ENCODE results near the gene ESR1.

The ESR1 gene

GRCh38 chr6:152154559-152155356 lies 347.3 kb downstream of the ESR1 start:
- 100% methylated on average over 1 of the region's 17 CpGs for WGBS (ENCODE audit: extremely low coverage, insufficient coverage, low lambda C conversion rate)
- Histone ChIP-seq H3K27me3 (ENCODE audit: insufficient read depth, low read length, poor library complexity) (no peaks in the 10 kb centered on the region), H3K36me3 (ENCODE audit: control insufficient read depth, insufficient read depth, low read length) (no peaks in the 10 kb centered on the region), H3K4ac (ENCODE audit: low read depth, low read length) (no peak overlapping the region), H4K8ac (ENCODE audit: low read depth, low read length) (no peak overlapping the region), H3K4me3 (ENCODE audit: low read length) (no peak overlapping the region), H2BK5ac (ENCODE audit: low read length) (no peak overlapping the region), H3K79me2 (ENCODE audit: control insufficient read depth, insufficient read depth, low read length) (no peaks in the 10 kb centered on the region), H3K4me2 (ENCODE audit: low read length) (no peak overlapping the region), H3K4me1 (ENCODE audit: control insufficient read depth, low read depth, low read length) (no peaks in the 10 kb centered on the region), H2BK15ac (replicated peaks; ENCODE audit: low read depth) (no peak overlapping the region), H3K18ac (ENCODE audit: low read length) (no peak overlapping the region), H2AK5ac (ENCODE audit: low read length) (no peak overlapping the region), H4K5ac (ENCODE audit: low read length) (no peak overlapping the region), H3K56ac (ENCODE audit: low read length) (no peak overlapping the region), H3K9ac (ENCODE audit: low read length) (no peak overlapping the region), H3K79me1 (ENCODE audit: low read length) (no peaks in the 10 kb centered on the region), H3K27ac (ENCODE audit: low read depth, low read length) (no peak overlapping the region), H2BK120ac (ENCODE audit: low read depth, low read length) (no peak overlapping the region), H3K23ac (ENCODE audit: low read length) (no peak overlapping the region)
- DNase-seq, result no peak

- Histone ChIP-seq H2BK15ac (replicated peaks; ENCODE audit: low read depth) (no peak overlapping the region), H3K27me3 (ENCODE audit: insufficient read depth, low read length, poor library complexity) (no peaks in the 10 kb centered on the region), H3K4me3 (ENCODE audit: low read length) (no peak overlapping the region), H3K18ac (ENCODE audit: low read length) (no peak overlapping the region), H4K5ac (ENCODE audit: low read length) (no peak overlapping the region), H3K79me1 (ENCODE audit: low read length) (no peaks in the 10 kb centered on the region), H3K4ac (ENCODE audit: low read depth, low read length) (no peak overlapping the region), H3K56ac (ENCODE audit: low read length) (no peak overlapping the region), H3K9ac (ENCODE audit: low read length) (no peak overlapping the region), H3K23ac (ENCODE audit: low read length) (no peak overlapping the region), H3K36me3 (ENCODE audit: control insufficient read depth, insufficient read depth, low read length) (no peaks in the 10 kb centered on the region), H3K27ac (ENCODE audit: low read depth, low read length) (no peak overlapping the region), H3K79me2 (ENCODE audit: control insufficient read depth, insufficient read depth, low read length) (no peaks in the 10 kb centered on the region), H2AK5ac (ENCODE audit: low read length) (no peak overlapping the region), H3K4me2 (ENCODE audit: low read length) (no peak overlapping the region), H2BK5ac (ENCODE audit: low read length) (no peak overlapping the region), H2BK120ac (ENCODE audit: low read depth, low read length) (no peak overlapping the region), H3K4me1 (ENCODE audit: control insufficient read depth, low read depth, low read length) (no peaks in the 10 kb centered on the region), H4K8ac (ENCODE audit: low read depth, low read length) (no peak overlapping the region)
- no CpG with 5 or more reads among the region's 8 CpGs for WGBS (ENCODE audit: extremely low coverage, insufficient coverage, low lambda C conversion rate)
- DNase-seq, result no peak
Observed at GRCh38 chr6:152155792-152156191, 348.3 kb downstream of the ESR1 start.

- no CpG with 5 or more reads among the region's 3 CpGs for WGBS (ENCODE audit: extremely low coverage, insufficient coverage, low lambda C conversion rate)
- H2BK5ac ChIP-seq (ENCODE audit: low read length), result no peak overlapping the region
- H3K4ac ChIP-seq (ENCODE audit: low read depth, low read length), result no peak overlapping the region
- H3K4me3 ChIP-seq (ENCODE audit: low read length), result no peak overlapping the region
- H2BK15ac ChIP-seq (replicated peaks; ENCODE audit: low read depth), result no peak overlapping the region
- no peak overlapping the region for H4K8ac ChIP-seq (ENCODE audit: low read depth, low read length)
- no peak for DNase-seq
- H3K27me3 ChIP-seq (ENCODE audit: insufficient read depth, low read length, poor library complexity), result no peaks in the 10 kb centered on the region
- H3K23ac ChIP-seq (ENCODE audit: low read length), result no peak overlapping the region
- H3K4me2 ChIP-seq (ENCODE audit: low read length), result no peak overlapping the region
- no peak overlapping the region for H2BK120ac ChIP-seq (ENCODE audit: low read depth, low read length)
- no peak overlapping the region for H3K18ac ChIP-seq (ENCODE audit: low read length)
- no peak overlapping the region for H2AK5ac ChIP-seq (ENCODE audit: low read length)
- H3K56ac ChIP-seq (ENCODE audit: low read length), result no peak overlapping the region
- no peaks in the 10 kb centered on the region for H3K4me1 ChIP-seq (ENCODE audit: control insufficient read depth, low read depth, low read length)
- H4K5ac ChIP-seq (ENCODE audit: low read length), result no peak overlapping the region
- no peaks in the 10 kb centered on the region for H3K79me2 ChIP-seq (ENCODE audit: control insufficient read depth, insufficient read depth, low read length)
- H3K27ac ChIP-seq (ENCODE audit: low read depth, low read length), result no peak overlapping the region
- H3K79me1 ChIP-seq (ENCODE audit: low read length), result no peaks in the 10 kb centered on the region
- no peak overlapping the region for H3K9ac ChIP-seq (ENCODE audit: low read length)
- H3K36me3 ChIP-seq (ENCODE audit: control insufficient read depth, insufficient read depth, low read length), result no peaks in the 10 kb centered on the region
Observed at GRCh38 chr6:152160346-152160745, 352.9 kb downstream of the ESR1 start.

DNA sequence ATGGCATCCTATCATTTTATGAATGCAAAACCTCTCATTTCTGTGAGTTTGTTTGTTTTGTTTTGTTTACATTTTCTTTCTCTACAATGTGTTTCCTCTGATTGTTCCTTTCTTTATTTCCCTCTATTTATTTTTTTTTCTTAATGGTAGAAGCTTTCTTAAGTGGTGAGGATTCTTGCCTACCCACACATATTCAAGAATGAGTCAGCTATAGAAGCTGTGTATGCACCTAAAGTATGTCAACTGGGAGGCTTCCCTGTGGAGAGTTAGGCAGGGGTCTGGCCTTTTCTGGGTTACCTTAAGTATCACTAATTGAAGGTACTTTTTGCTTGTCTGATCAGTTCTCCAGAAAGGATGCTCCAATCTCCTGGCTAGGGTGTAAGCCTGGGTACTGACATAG lies 354.0 kb downstream of the ESR1 start:
- no peak overlapping the region for H4K5ac ChIP-seq (ENCODE audit: low read length)
- peak; percentile 59 for DNase-seq
- no peaks in the 10 kb centered on the region for H3K79me2 ChIP-seq (ENCODE audit: control insufficient read depth, insufficient read depth, low read length)
- H3K36me3 ChIP-seq (ENCODE audit: control insufficient read depth, insufficient read depth, low read length), result no peaks in the 10 kb centered on the region
- H3K9ac ChIP-seq (ENCODE audit: low read length), result no peak overlapping the region
- no peak overlapping the region for H2BK5ac ChIP-seq (ENCODE audit: low read length)
- no peak overlapping the region for H2BK120ac ChIP-seq (ENCODE audit: low read depth, low read length)
- H3K56ac ChIP-seq (ENCODE audit: low read length), result no peak overlapping the region
- H3K79me1 ChIP-seq (ENCODE audit: low read length), result no peaks in the 10 kb centered on the region
- no peak overlapping the region for H3K4ac ChIP-seq (ENCODE audit: low read depth, low read length)
- H3K4me1 ChIP-seq (ENCODE audit: control insufficient read depth, low read depth, low read length), result no peaks in the 10 kb centered on the region
- H2AK5ac ChIP-seq (ENCODE audit: low read length), result no peak overlapping the region
- H3K23ac ChIP-seq (ENCODE audit: low read length), result no peak overlapping the region
- no peak overlapping the region for H4K8ac ChIP-seq (ENCODE audit: low read depth, low read length)
- H3K4me2 ChIP-seq (ENCODE audit: low read length), result no peak overlapping the region
- no peak overlapping the region for H3K4me3 ChIP-seq (ENCODE audit: low read length)
- no peak overlapping the region for H2BK15ac ChIP-seq (replicated peaks; ENCODE audit: low read depth)
- no peak overlapping the region for H3K27ac ChIP-seq (ENCODE audit: low read depth, low read length)
- no peak overlapping the region for H3K18ac ChIP-seq (ENCODE audit: low read length)
- no peaks in the 10 kb centered on the region for H3K27me3 ChIP-seq (ENCODE audit: insufficient read depth, low read length, poor library complexity)

DNA sequence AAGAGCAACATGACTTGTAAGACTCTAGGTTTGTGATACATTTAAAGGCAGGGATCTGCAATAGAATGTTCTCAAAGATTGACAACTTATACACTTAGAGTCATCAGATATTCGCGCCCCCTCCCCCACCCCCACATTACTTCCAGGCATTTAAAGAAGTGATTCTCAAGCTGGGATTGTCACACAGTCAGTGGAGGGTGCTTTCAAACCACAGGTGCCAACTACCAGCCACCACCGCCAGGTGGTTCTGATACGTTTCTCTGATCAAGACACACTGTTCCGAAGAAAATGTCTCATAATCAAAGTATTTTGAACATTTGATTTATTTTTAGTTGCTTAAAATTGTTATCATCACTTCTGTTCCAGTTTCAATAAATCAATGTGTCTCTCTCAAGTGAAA lies 357.5 kb downstream of the ESR1 start:
- Histone ChIP-seq H3K18ac (ENCODE audit: low read length) (no peak overlapping the region), H3K27ac (ENCODE audit: low read depth, low read length) (no peak overlapping the region), H3K36me3 (ENCODE audit: control insufficient read depth, insufficient read depth, low read length) (no peaks in the 10 kb centered on the region), H2BK120ac (ENCODE audit: low read depth, low read length) (no peak overlapping the region), H3K27me3 (ENCODE audit: insufficient read depth, low read length, poor library complexity) (no peaks in the 10 kb centered on the region), H3K4me1 (ENCODE audit: control insufficient read depth, low read depth, low read length) (no peaks in the 10 kb centered on the region), H3K23ac (ENCODE audit: low read length) (no peak overlapping the region), H3K4ac (ENCODE audit: low read depth, low read length) (no peak overlapping the region), H3K79me1 (ENCODE audit: low read length) (no peaks in the 10 kb centered on the region), H2AK5ac (ENCODE audit: low read length) (no peak overlapping the region), H3K9ac (ENCODE audit: low read length) (no peak overlapping the region), H3K4me2 (ENCODE audit: low read length) (no peak overlapping the region), H3K79me2 (ENCODE audit: control insufficient read depth, insufficient read depth, low read length) (no peaks in the 10 kb centered on the region), H3K4me3 (ENCODE audit: low read length) (no peak overlapping the region), H2BK15ac (replicated peaks; ENCODE audit: low read depth) (no peak overlapping the region), H3K56ac (ENCODE audit: low read length) (no peak overlapping the region), H4K5ac (ENCODE audit: low read length) (no peak overlapping the region), H2BK5ac (ENCODE audit: low read length) (no peak overlapping the region), H4K8ac (ENCODE audit: low read depth, low read length) (no peak overlapping the region)
- no CpG with 5 or more reads among the region's 5 CpGs for WGBS (ENCODE audit: extremely low coverage, insufficient coverage, low lambda C conversion rate)
- DNase-seq, result no peak

GRCh38 chr6:152166497-152166896 lies 359.0 kb downstream of the ESR1 start:
- Histone ChIP-seq H3K79me2 (ENCODE audit: control insufficient read depth, insufficient read depth, low read length) (no peaks in the 10 kb centered on the region), H3K27me3 (ENCODE audit: insufficient read depth, low read length, poor library complexity) (no peaks in the 10 kb centered on the region), H3K56ac (ENCODE audit: low read length) (no peak overlapping the region), H2BK15ac (replicated peaks; ENCODE audit: low read depth) (no peak overlapping the region), H2BK5ac (ENCODE audit: low read length) (no peak overlapping the region), H3K23ac (ENCODE audit: low read length) (no peak overlapping the region), H4K5ac (ENCODE audit: low read length) (no peak overlapping the region), H3K79me1 (ENCODE audit: low read length) (no peaks in the 10 kb centered on the region), H2BK120ac (ENCODE audit: low read depth, low read length) (no peak overlapping the region), H3K27ac (ENCODE audit: low read depth, low read length) (no peak overlapping the region), H3K18ac (ENCODE audit: low read length) (no peak overlapping the region), H3K9ac (ENCODE audit: low read length) (no peak overlapping the region), H3K4me2 (ENCODE audit: low read length) (no peak overlapping the region), H3K36me3 (ENCODE audit: control insufficient read depth, insufficient read depth, low read length) (no peaks in the 10 kb centered on the region), H3K4me1 (ENCODE audit: control insufficient read depth, low read depth, low read length) (peaks cover 2% of the 10 kb centered on the region), H3K4ac (ENCODE audit: low read depth, low read length) (no peak overlapping the region), H2AK5ac (ENCODE audit: low read length) (no peak overlapping the region), H3K4me3 (ENCODE audit: low read length) (no peak overlapping the region), H4K8ac (ENCODE audit: low read depth, low read length) (no peak overlapping the region)
- no peak for DNase-seq
- WGBS (ENCODE audit: extremely low coverage, insufficient coverage, low lambda C conversion rate), result no CpG with 5 or more reads among the region's 4 CpGs
